GM23338 (cell line): Measurements from ENCODE around the gene CDR2L.

Source experiments
- CREB1 ChIP-seq: fragments of 250-450 bp; sonication (Bioruptor Pico); IDR thresholded peaks from 2 replicates; pipeline ENCODE4 v1.5.0; 2020; ENCODE audit warnings: low read depth, mild to moderate bottlenecking, moderate library complexity
- EZH2 ChIP-seq: fragments of 200-600 bp; sonication (generic); IDR thresholded peaks from one replicate; pipeline ENCODE4 v1.8.0; 2017; ENCODE audit warnings: antibody characterized with exemption, mild to moderate bottlenecking, low read depth; ENCODE audit not compliant: unreplicated experiment
- EZH2phosphoT487 ChIP-seq: fragments of 200-600 bp; sonication (generic); IDR thresholded peaks from one replicate; pipeline ENCODE4 v1.8.1; 2018; ENCODE audit warnings: antibody characterized with exemption; ENCODE audit not compliant: unreplicated experiment
- JUNB ChIP-seq: IDR thresholded peaks from one replicate; pipeline ENCODE4 v1.6.1; 2016; ENCODE audit warnings: antibody characterized with exemption; ENCODE audit not compliant: unreplicated experiment
- NANOG ChIP-seq: IDR thresholded peaks from 2 replicates; pipeline ENCODE4 v1.6.1; 2016; ENCODE audit warnings: antibody characterized with exemption, borderline replicate concordance
- POLR2AphosphoS5 ChIP-seq: IDR thresholded peaks from 2 replicates; pipeline ENCODE4 v1.6.1; 2016; ENCODE audit warnings: antibody characterized with exemption, low read depth
- REST ChIP-seq: IDR thresholded peaks from one replicate; pipeline ENCODE4 v1.6.1; 2018; ENCODE audit warnings: antibody characterized with exemption; ENCODE audit not compliant: unreplicated experiment
- STAT1 ChIP-seq: IDR thresholded peaks from one replicate; pipeline ENCODE4 v1.6.1; 2016; ENCODE audit warnings: antibody characterized with exemption; ENCODE audit not compliant: unreplicated experiment
- ZNF114 ChIP-seq: fragments of 250-450 bp; sonication (Bioruptor Pico); IDR thresholded peaks from 2 replicates; pipeline ENCODE4 v1.5.0; 2020; ENCODE audit warnings: mild to moderate bottlenecking, moderate library complexity
- TF ChIP-seq, protein P1 (sequence below), 2 experiments: fragments of 200-600 bp in 1 of 2; sonication (generic) in 1 of 2; conservative IDR thresholded peaks; 2 replicates each; pipeline versions ENCODE4 v1.5.1 to v1.6.1; 2016 to 2017; ENCODE audit warnings: antibody characterized with exemption in 2 of 2, low read depth in 2 of 2, mild to moderate bottlenecking in 2 of 2, moderate library complexity in 1 of 2
- TF ChIP-seq, protein P2 (sequence below): fragments of 250-450 bp; sonication (Bioruptor Pico); IDR thresholded peaks from 2 replicates; pipeline ENCODE4 v1.5.0; 2020; ENCODE audit warnings: mild to moderate bottlenecking, moderate library complexity

- TF ChIP-seq, protein P1, sequence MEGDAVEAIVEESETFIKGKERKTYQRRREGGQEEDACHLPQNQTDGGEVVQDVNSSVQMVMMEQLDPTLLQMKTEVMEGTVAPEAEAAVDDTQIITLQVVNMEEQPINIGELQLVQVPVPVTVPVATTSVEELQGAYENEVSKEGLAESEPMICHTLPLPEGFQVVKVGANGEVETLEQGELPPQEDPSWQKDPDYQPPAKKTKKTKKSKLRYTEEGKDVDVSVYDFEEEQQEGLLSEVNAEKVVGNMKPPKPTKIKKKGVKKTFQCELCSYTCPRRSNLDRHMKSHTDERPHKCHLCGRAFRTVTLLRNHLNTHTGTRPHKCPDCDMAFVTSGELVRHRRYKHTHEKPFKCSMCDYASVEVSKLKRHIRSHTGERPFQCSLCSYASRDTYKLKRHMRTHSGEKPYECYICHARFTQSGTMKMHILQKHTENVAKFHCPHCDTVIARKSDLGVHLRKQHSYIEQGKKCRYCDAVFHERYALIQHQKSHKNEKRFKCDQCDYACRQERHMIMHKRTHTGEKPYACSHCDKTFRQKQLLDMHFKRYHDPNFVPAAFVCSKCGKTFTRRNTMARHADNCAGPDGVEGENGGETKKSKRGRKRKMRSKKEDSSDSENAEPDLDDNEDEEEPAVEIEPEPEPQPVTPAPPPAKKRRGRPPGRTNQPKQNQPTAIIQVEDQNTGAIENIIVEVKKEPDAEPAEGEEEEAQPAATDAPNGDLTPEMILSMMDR (conservative IDR thresholded peaks at IDR 0.05; ENCODE audit: low read depth in 2 of 2), result no peak
- TF ChIP-seq POLR2AphosphoS5 (no peak), EZH2 (no peak), STAT1 (no peak), EZH2phosphoT487 (no peak), CREB1 (CRISPR knock-in tag) (no peak), NANOG (no peak), REST (no peak), JUNB (no peak), ZNF114 (no peak)
- TF ChIP-seq, protein P2, sequence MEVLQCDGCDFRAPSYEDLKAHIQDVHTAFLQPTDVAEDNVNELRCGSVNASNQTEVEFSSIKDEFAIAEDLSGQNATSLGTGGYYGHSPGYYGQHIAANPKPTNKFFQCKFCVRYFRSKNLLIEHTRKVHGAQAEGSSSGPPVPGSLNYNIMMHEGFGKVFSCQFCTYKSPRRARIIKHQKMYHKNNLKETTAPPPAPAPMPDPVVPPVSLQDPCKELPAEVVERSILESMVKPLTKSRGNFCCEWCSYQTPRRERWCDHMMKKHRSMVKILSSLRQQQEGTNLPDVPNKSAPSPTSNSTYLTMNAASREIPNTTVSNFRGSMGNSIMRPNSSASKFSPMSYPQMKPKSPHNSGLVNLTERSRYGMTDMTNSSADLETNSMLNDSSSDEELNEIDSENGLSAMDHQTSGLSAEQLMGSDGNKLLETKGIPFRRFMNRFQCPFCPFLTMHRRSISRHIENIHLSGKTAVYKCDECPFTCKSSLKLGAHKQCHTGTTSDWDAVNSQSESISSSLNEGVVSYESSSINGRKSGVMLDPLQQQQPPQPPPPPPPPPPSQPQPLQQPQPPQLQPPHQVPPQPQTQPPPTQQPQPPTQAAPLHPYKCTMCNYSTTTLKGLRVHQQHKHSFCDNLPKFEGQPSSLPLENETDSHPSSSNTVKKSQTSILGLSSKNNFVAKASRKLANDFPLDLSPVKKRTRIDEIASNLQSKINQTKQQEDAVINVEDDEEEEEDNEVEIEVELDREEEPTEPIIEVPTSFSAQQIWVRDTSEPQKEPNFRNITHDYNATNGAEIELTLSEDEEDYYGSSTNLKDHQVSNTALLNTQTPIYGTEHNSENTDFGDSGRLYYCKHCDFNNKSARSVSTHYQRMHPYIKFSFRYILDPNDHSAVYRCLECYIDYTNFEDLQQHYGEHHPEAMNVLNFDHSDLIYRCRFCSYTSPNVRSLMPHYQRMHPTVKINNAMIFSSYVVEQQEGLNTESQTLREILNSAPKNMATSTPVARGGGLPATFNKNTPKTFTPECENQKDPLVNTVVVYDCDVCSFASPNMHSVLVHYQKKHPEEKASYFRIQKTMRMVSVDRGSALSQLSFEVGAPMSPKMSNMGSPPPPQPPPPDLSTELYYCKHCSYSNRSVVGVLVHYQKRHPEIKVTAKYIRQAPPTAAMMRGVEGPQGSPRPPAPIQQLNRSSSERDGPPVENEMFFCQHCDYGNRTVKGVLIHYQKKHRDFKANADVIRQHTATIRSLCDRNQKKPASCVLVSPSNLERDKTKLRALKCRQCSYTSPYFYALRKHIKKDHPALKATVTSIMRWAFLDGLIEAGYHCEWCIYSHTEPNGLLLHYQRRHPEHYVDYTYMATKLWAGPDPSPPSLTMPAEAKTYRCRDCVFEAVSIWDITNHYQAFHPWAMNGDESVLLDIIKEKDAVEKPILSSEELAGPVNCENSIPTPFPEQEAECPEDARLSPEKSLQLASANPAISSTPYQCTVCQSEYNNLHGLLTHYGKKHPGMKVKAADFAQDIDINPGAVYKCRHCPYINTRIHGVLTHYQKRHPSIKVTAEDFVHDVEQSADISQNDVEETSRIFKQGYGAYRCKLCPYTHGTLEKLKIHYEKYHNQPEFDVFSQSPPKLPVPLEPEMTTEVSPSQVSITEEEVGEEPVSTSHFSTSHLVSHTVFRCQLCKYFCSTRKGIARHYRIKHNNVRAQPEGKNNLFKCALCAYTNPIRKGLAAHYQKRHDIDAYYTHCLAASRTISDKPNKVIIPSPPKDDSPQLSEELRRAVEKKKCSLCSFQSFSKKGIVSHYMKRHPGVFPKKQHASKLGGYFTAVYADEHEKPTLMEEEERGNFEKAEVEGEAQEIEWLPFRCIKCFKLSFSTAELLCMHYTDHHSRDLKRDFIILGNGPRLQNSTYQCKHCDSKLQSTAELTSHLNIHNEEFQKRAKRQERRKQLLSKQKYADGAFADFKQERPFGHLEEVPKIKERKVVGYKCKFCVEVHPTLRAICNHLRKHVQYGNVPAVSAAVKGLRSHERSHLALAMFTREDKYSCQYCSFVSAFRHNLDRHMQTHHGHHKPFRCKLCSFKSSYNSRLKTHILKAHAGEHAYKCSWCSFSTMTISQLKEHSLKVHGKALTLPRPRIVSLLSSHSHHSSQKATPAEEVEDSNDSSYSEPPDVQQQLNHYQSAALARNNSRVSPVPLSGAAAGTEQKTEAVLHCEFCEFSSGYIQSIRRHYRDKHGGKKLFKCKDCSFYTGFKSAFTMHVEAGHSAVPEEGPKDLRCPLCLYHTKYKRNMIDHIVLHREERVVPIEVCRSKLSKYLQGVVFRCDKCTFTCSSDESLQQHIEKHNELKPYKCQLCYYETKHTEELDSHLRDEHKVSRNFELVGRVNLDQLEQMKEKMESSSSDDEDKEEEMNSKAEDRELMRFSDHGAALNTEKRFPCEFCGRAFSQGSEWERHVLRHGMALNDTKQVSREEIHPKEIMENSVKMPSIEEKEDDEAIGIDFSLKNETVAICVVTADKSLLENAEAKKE (CRISPR knock-in tag), result no peak
Observed at GRCh38 chr17:74947041-74947754, 40.2 kb upstream of the CDR2L start.
